OCI-LY3 (cell line): Measurements from ENCODE around the gene DMAC2L.

ENCODE experiments used
- CTCF ChIP-seq: fragments of 200-600, 300-600 bp; sonication (generic); IDR thresholded peaks from 2 replicates; pipeline ENCODE4 v1.5.1; 2014; ENCODE audit warnings: antibody characterized with exemption, low read length, low read depth
- EZH2phosphoT487 ChIP-seq: fragments of 200-600 bp; shearing (Covaris generic); IDR thresholded peaks from 2 replicates; pipeline ENCODE4 v1.6.1; 2018; ENCODE audit warnings: antibody characterized with exemption, mixed run types, low read depth

GRCh38 chr14:50318031-50318626, 6.0 kb downstream of the DMAC2L start:
- TF ChIP-seq CTCF, result peak; percentile 62
- no peak for TF ChIP-seq EZH2phosphoT487
